SU-DHL-6 (cell line): ENCODE measurements around the gene RNF43.

Source experiments
- CTCF ChIP-seq: fragments of 200-600 bp; sonication (generic); IDR thresholded peaks from one replicate; pipeline ENCODE4 v1.5.1; 2017; ENCODE audit warnings: antibody characterized with exemption, mild to moderate bottlenecking, low read length, moderate library complexity; ENCODE audit not compliant: insufficient read depth, poor library complexity, severe bottlenecking
- EZH2phosphoT487 ChIP-seq: fragments of 200-600 bp; sonication (generic), shearing (Covaris generic); conservative IDR thresholded peaks from 2 replicates; pipeline ENCODE4 v1.6.1; 2018; ENCODE audit warnings: mild to moderate bottlenecking, antibody characterized with exemption, low read length, moderate library complexity, mixed read lengths

- TF ChIP-seq CTCF, result no peak
- no peak for TF ChIP-seq EZH2phosphoT487
These were observed 14.7 kb downstream of the RNF43 start for GRCh38 chr17:58402679-58403078.
